ENCODE data around the gene WDR18. TPM values are rescaled to one million over a fixed set of nuclear protein-coding genes. Genes with fewer than 3 reads are reported as not detected.

WDR18 gene
- total and polyA plus RNA-seq, 2 of the 8 experiments (the other 6 are each of a cell fraction or from before 2014, with no cell fraction given): 87.7 to 177 TPM

- TF ChIP-seq BACH1 (IDR thresholded peaks at IDR 0.05; ENCODE audit: low read length): no peak
These were observed 17.5 kb downstream of the WDR18 start (continued) for GRCh38 chr19:1001538-1002166.

All from H1 (cell line).